ENCODE results near the gene BEND3.

The BEND3 gene

GRCh38 chr6:107019047-107019446 lies 96.3 kb downstream of the BEND3 start:
- no peak overlapping the region for H3K27ac ChIP-seq
- no peak overlapping the region for H3K4me3 ChIP-seq (ENCODE audit: low read depth, low read length)
- no peak for TF ChIP-seq CTCF (IDR thresholded peaks at IDR 0.05; ENCODE audit: low read depth, low read length, missing control alignments)
- H3K27me3 ChIP-seq (replicated peaks), result no peaks in the 10 kb centered on the region
- no peak for DNase-seq
- H3K36me3 ChIP-seq (replicated peaks), result no peaks in the 10 kb centered on the region
- in situ Hi-C loops (cut with HindIII; ENCODE audit: low pct_ligation_motif_present, low sequenced_read_pairs), result no loop called here

Measured in brain microvascular endothelial cell (primary cell).